Thymus (tissue), 11 donors: ENCODE results near the gene TMEM229A. TPM values are rescaled to one million over a fixed set of nuclear protein-coding genes. Genes with fewer than 3 reads are reported as not detected.
"Not testable (repeated sequence)": the region's sequence is repeated elsewhere in the genome, so short reads cannot be mapped to it uniquely, and the experiment has no call there.

ENCODE experiments used
- DNase-seq, 9 donors: peaks; one replicate each; pipeline ENCODE4 v3.0.0-alpha.2; 2013; ENCODE audit warnings: low spot score in 9 of 9, low read depth in 6 of 9, missing footprints in 1 of 9
- H3K27ac ChIP-seq, 2 donors: one replicate each; pipeline ENCODE4 v1.5.1; 2013; ENCODE audit warnings: control low read depth in 1 of 2, low read depth in 1 of 2, low read length in 1 of 2, mild to moderate bottlenecking in 1 of 2, moderate library complexity in 1 of 2
- H3K27me3 ChIP-seq, 2 donors: one replicate each; pipeline ENCODE4 v1.5.1; 2013; ENCODE audit warnings: low read length in 1 of 2; ENCODE audit not compliant: control insufficient read depth in 2 of 2, insufficient read depth in 1 of 2
- H3K36me3 ChIP-seq, 2 donors: one replicate each; pipeline ENCODE4 v1.5.1; 2013; ENCODE audit warnings: low read length in 1 of 2, mild to moderate bottlenecking in 1 of 2, moderate library complexity in 1 of 2; ENCODE audit not compliant: control insufficient read depth in 2 of 2, insufficient read depth in 2 of 2
- H3K4me1 ChIP-seq, 2 donors: one replicate each; pipeline ENCODE4 v1.5.1; 2013; ENCODE audit warnings: low read length in 2 of 2; ENCODE audit not compliant: control insufficient read depth in 2 of 2, insufficient read depth in 2 of 2
- H3K4me3 ChIP-seq, 2 donors: one replicate each; pipeline ENCODE4 v1.5.1; 2013; ENCODE audit warnings: low read length in 2 of 2, control low read depth in 1 of 2, mild to moderate bottlenecking in 1 of 2
- H3K9me3 ChIP-seq, 2 donors: one replicate each; pipeline ENCODE4 v1.5.1; 2013; ENCODE audit warnings: low read length in 1 of 2, mild to moderate bottlenecking in 1 of 2; ENCODE audit not compliant: control insufficient read depth in 2 of 2, insufficient read depth in 1 of 2
- WGBS: extraction: QIAGEN DNeasy Blood & Tissue Kit; methylation state at CpG from one replicate; pipeline ENCODE4 v1.1.7; 2013; 5-methylcytosine and 5-hydroxymethylcytosine counted together
- polyA plus RNA-seq: library from polyadenylated mRNA; stranded (reverse); fragments of 200-250 nt; gene quantifications from one replicate; pipeline ENCODE4 v1.2.3, GENCODE V29; 2013
- total RNA-seq: library from RNA; stranded (reverse); fragments of 120-200 nt; gene quantifications from one replicate; pipeline ENCODE4 v1.2.4, GENCODE V29; 2013
- donor health status: healthy.

TMEM229A gene
- total and polyA plus RNA-seq, 2 donors, result 0.02 TPM; not detected in 1

GRCh38 chr7:124024329-124024728 is 8.5 kb downstream of the TMEM229A start:
- not testable (repeated sequence) for H3K27ac ChIP-seq, H3K27me3 ChIP-seq, H3K36me3 ChIP-seq, H3K4me3 ChIP-seq, DNase-seq, H3K9me3 ChIP-seq, H3K4me1 ChIP-seq
- WGBS, result 89% methylated on average over 3 of the region's 3 CpGs

GRCh38 chr7:124022551-124022950 is 10.3 kb downstream of the TMEM229A start:
- Histone ChIP-seq H3K9me3 (no peaks in the 10 kb centered on the region), H3K4me3 (no peak overlapping the region), H3K27ac (no peak overlapping the region), H3K27me3 (no peaks in the 10 kb centered on the region), H3K36me3 (no peaks in the 10 kb centered on the region), H3K4me1 (no peaks in the 10 kb centered on the region)
- no peak for DNase-seq
- 48% methylated on average over 1 of the region's 1 CpG for WGBS

GRCh38 chr7:124020060-124020459 is 12.8 kb downstream of the TMEM229A start:
- 96% methylated on average over 1 of the region's 1 CpG for WGBS
- Histone ChIP-seq H3K4me1 (no peaks in the 10 kb centered on the region), H3K9me3 (no peaks in the 10 kb centered on the region), H3K27me3 (no peaks in the 10 kb centered on the region), H3K4me3 (no peak overlapping the region), H3K27ac (no peak overlapping the region), H3K36me3 (no peaks in the 10 kb centered on the region)
- no peak for DNase-seq

GRCh38 chr7:124013306-124013705 is 19.6 kb downstream of the TMEM229A start:
- Histone ChIP-seq H3K27me3 (no peaks in the 10 kb centered on the region), H3K36me3 (no peaks in the 10 kb centered on the region), H3K4me3 (no peak overlapping the region), H3K4me1 (no peaks in the 10 kb centered on the region), H3K9me3 (no peaks in the 10 kb centered on the region), H3K27ac (no peak overlapping the region)
- WGBS, result 82% methylated on average over 3 of the region's 3 CpGs
- no peak for DNase-seq

- no peaks in the 10 kb centered on the region for H3K27me3 ChIP-seq
- 90% methylated on average over 3 of the region's 3 CpGs for WGBS
- H3K4me3 ChIP-seq, result no peak overlapping the region
- H3K4me1 ChIP-seq, result no peaks in the 10 kb centered on the region
- no peaks in the 10 kb centered on the region for H3K36me3 ChIP-seq
- DNase-seq, result no peak
- H3K27ac ChIP-seq, result no peak overlapping the region
- H3K9me3 ChIP-seq, result no peaks in the 10 kb centered on the region
Observed at GRCh38 chr7:124012864-124013263, 20.0 kb downstream of the TMEM229A start.

GRCh38 chr7:124009321-124009720 is 23.5 kb downstream of the TMEM229A start:
- no peaks in the 10 kb centered on the region for H3K27me3 ChIP-seq
- no peaks in the 10 kb centered on the region for H3K36me3 ChIP-seq
- no peak overlapping the region for H3K4me3 ChIP-seq
- no peak for DNase-seq
- no peaks in the 10 kb centered on the region for H3K9me3 ChIP-seq
- 57% methylated on average over 2 of the region's 2 CpGs for WGBS
- no peak overlapping the region for H3K27ac ChIP-seq
- no peaks in the 10 kb centered on the region for H3K4me1 ChIP-seq

GRCh38 chr7:124008296-124008695 is 24.6 kb downstream of the TMEM229A start:
- WGBS, result 82% methylated on average over 6 of the region's 6 CpGs
- H3K4me3 ChIP-seq, DNase-seq, H3K4me1 ChIP-seq, H3K27me3 ChIP-seq, H3K27ac ChIP-seq, H3K36me3 ChIP-seq, H3K9me3 ChIP-seq: not testable (repeated sequence)

GRCh38 chr7:123999703-124000102 is 33.2 kb downstream of the TMEM229A start:
- Histone ChIP-seq H3K4me1 (no peaks in the 10 kb centered on the region), H3K36me3 (no peaks in the 10 kb centered on the region), H3K9me3 (peaks cover 0 to 3% of the 10 kb centered on the region in 2 donors), H3K27ac (no peak overlapping the region), H3K4me3 (no peak overlapping the region), H3K27me3 (no peaks in the 10 kb centered on the region)
- WGBS, result 99% methylated on average over 3 of the region's 3 CpGs
- no peak for DNase-seq

GRCh38 chr7:123998921-123999320 is 33.9 kb downstream of the TMEM229A start:
- Histone ChIP-seq H3K4me1 (no peaks in the 10 kb centered on the region), H3K27me3 (no peaks in the 10 kb centered on the region), H3K9me3 (peaks cover 0 to 1% of the 10 kb centered on the region in 2 donors), H3K27ac (no peak overlapping the region), H3K4me3 (no peak overlapping the region), H3K36me3 (no peaks in the 10 kb centered on the region)
- 94% methylated on average over 5 of the region's 5 CpGs for WGBS
- DNase-seq, result no peak

GRCh38 chr7:123996327-123996625 is 36.6 kb downstream of the TMEM229A start:
- 96% methylated on average over 6 of the region's 6 CpGs for WGBS
- Histone ChIP-seq H3K36me3 (no peaks in the 10 kb centered on the region), H3K4me1 (no peaks in the 10 kb centered on the region), H3K9me3 (no peaks in the 10 kb centered on the region), H3K27ac (no peak overlapping the region), H3K4me3 (no peak overlapping the region), H3K27me3 (no peaks in the 10 kb centered on the region)
- no peak for DNase-seq
